ENCODE data around the gene ACKR2.

ACKR2 gene

GRCh38 chr3:42843713-42844411, 34.6 kb downstream of the ACKR2 start:
- Histone ChIP-seq H3K9me3 (ENCODE audit: insufficient read depth, low read depth, low read length) (no peaks in the 10 kb centered on the region), H3K9me2 (replicated peaks; ENCODE audit: low read depth, low read length) (no peaks in the 10 kb centered on the region), H3K79me2 (ENCODE audit: insufficient read depth, low read length) (no peaks in the 10 kb centered on the region), H3K36me3 (ENCODE audit: insufficient read depth, low read length) (no peaks in the 10 kb centered on the region), H3K4me1 (ENCODE audit: insufficient read depth, low read length, poor library complexity, severe bottlenecking) (peaks cover 21% of the 10 kb centered on the region), H2AFZ (ENCODE audit: low read length) (no peak overlapping the region), H4K20me1 (ENCODE audit: insufficient read depth, low read length, poor library complexity, severe bottlenecking) (no peaks in the 10 kb centered on the region), H3K4me3 (ENCODE audit: low read length, poor library complexity, severe bottlenecking) (no peak overlapping the region), H3F3A (ENCODE audit: low read depth) (no peaks in the 10 kb centered on the region), H3K27me3 (ENCODE audit: insufficient read depth, low read length, poor library complexity, severe bottlenecking) (no peaks in the 10 kb centered on the region), H3K9ac (ENCODE audit: low read depth, low read length, poor library complexity, severe bottlenecking) (no peak overlapping the region), H3K4me2 (ENCODE audit: low read depth, low read length, poor library complexity, severe bottlenecking) (no peak overlapping the region)
- TF ChIP-seq CTCF (conservative IDR thresholded peaks at IDR 0.05; ENCODE audit: low read length) (no peak), EZH2phosphoT487 (IDR thresholded peaks at IDR 0.05; ENCODE audit: borderline replicate concordance) (no peak)

- no peaks in the 10 kb centered on the region for H3K27me3 ChIP-seq (ENCODE audit: insufficient read depth, low read length, poor library complexity, severe bottlenecking)
- no peaks in the 10 kb centered on the region for H4K20me1 ChIP-seq (ENCODE audit: insufficient read depth, low read length, poor library complexity, severe bottlenecking)
- H3K4me3 ChIP-seq (ENCODE audit: low read length, poor library complexity, severe bottlenecking), result no peak overlapping the region
- TF ChIP-seq CTCF (conservative IDR thresholded peaks at IDR 0.05; ENCODE audit: low read length) (no peak), EZH2phosphoT487 (IDR thresholded peaks at IDR 0.05; ENCODE audit: borderline replicate concordance) (no peak)
- no peaks in the 10 kb centered on the region for H3K9me3 ChIP-seq (ENCODE audit: insufficient read depth, low read depth, low read length)
- peaks cover 21% of the 10 kb centered on the region for H3K4me1 ChIP-seq (ENCODE audit: insufficient read depth, low read length, poor library complexity, severe bottlenecking)
- no peaks in the 10 kb centered on the region for H3K9me2 ChIP-seq (replicated peaks; ENCODE audit: low read depth, low read length)
- no peak overlapping the region for H3K4me2 ChIP-seq (ENCODE audit: low read depth, low read length, poor library complexity, severe bottlenecking)
- no peak overlapping the region for H2AFZ ChIP-seq (ENCODE audit: low read length)
- no peaks in the 10 kb centered on the region for H3K79me2 ChIP-seq (ENCODE audit: insufficient read depth, low read length)
- H3F3A ChIP-seq (ENCODE audit: low read depth), result no peaks in the 10 kb centered on the region
- H3K36me3 ChIP-seq (ENCODE audit: insufficient read depth, low read length), result no peaks in the 10 kb centered on the region
- H3K9ac ChIP-seq (ENCODE audit: low read depth, low read length, poor library complexity, severe bottlenecking), result no peak overlapping the region
Observed at GRCh38 chr3:42844412-42844713, 35.1 kb downstream of the ACKR2 start.

- Histone ChIP-seq H3K9ac (ENCODE audit: low read depth, low read length, poor library complexity, severe bottlenecking) (no peak overlapping the region), H3K27me3 (ENCODE audit: insufficient read depth, low read length, poor library complexity, severe bottlenecking) (no peaks in the 10 kb centered on the region), H3K9me3 (ENCODE audit: insufficient read depth, low read depth, low read length) (no peaks in the 10 kb centered on the region), H3K9me2 (replicated peaks; ENCODE audit: low read depth, low read length) (no peaks in the 10 kb centered on the region), H3K4me3 (ENCODE audit: low read length, poor library complexity, severe bottlenecking) (no peak overlapping the region), H3K4me2 (ENCODE audit: low read depth, low read length, poor library complexity, severe bottlenecking) (no peak overlapping the region), H3K4me1 (ENCODE audit: insufficient read depth, low read length, poor library complexity, severe bottlenecking) (peaks cover 21% of the 10 kb centered on the region), H3K36me3 (ENCODE audit: insufficient read depth, low read length) (no peaks in the 10 kb centered on the region), H3F3A (ENCODE audit: low read depth) (no peaks in the 10 kb centered on the region), H4K20me1 (ENCODE audit: insufficient read depth, low read length, poor library complexity, severe bottlenecking) (no peaks in the 10 kb centered on the region), H2AFZ (ENCODE audit: low read length) (no peak overlapping the region), H3K79me2 (ENCODE audit: insufficient read depth, low read length) (no peaks in the 10 kb centered on the region)
- no peak for TF ChIP-seq CTCF (conservative IDR thresholded peaks at IDR 0.05; ENCODE audit: low read length)
- no peak for TF ChIP-seq EZH2phosphoT487 (IDR thresholded peaks at IDR 0.05; ENCODE audit: borderline replicate concordance)
Observed at GRCh38 chr3:42844815-42845214, 35.6 kb downstream of the ACKR2 start.
